Kidney capillary endothelial cell (primary cell): ENCODE results near the gene TKT.
"Not testable (repeated sequence)": the region's sequence is repeated elsewhere in the genome, so short reads cannot be mapped to it uniquely, and the experiment has no call there.

Experiments
- DNase-seq: peaks from one replicate; pipeline ENCODE4 v3.0.0-alpha.2; 2018; ENCODE audit warnings: low spot score

TKT gene

GRCh38 chr3:53259427-53260259, 3.8 kb upstream of the TKT start:
- DNase-seq, result no peak

GRCh38 chr3:53258600-53259426, 3.0 kb upstream of the TKT start:
- DNase-seq, result no peak

- DNase-seq, result no peak
Measured at GRCh38 chr3:53257465-53257864, 1.6 kb upstream of the TKT start.

GRCh38 chr3:53256704-53257055, 858 bp upstream of the TKT start:
- no peak for DNase-seq

- DNase-seq, result no peak
Measured at GRCh38 chr3:53255423-53255774, 423 bp downstream of the TKT start.

GRCh38 chr3:53254509-53255422, 1.1 kb downstream of the TKT start:
- DNase-seq, result peak; percentile 53

GRCh38 chr3:53253707-53254508, 1.9 kb downstream of the TKT start:
- no peak for DNase-seq

- not testable (repeated sequence) for DNase-seq
Measured at GRCh38 chr3:53252947-53253322, 2.9 kb downstream of the TKT start.

- DNase-seq, result no peak
Measured at GRCh38 chr3:53252096-53252946, 3.5 kb downstream of the TKT start.

GRCh38 chr3:53250881-53251605, 4.8 kb downstream of the TKT start:
- no peak for DNase-seq

GRCh38 chr3:53250453-53250852, 5.4 kb downstream of the TKT start:
- DNase-seq, result no peak

- no peak for DNase-seq
Measured at GRCh38 chr3:53248161-53248560, 7.7 kb downstream of the TKT start.

- DNase-seq, result no peak
Measured at GRCh38 chr3:53247619-53248018, 8.2 kb downstream of the TKT start.

GRCh38 chr3:53244271-53244670, 11.6 kb downstream of the TKT start:
- DNase-seq, result no peak

GRCh38 chr3:53243785-53244184, 12.0 kb downstream of the TKT start:
- no peak for DNase-seq

- DNase-seq, result peak; percentile 13
Measured at GRCh38 chr3:53243165-53243564, 12.7 kb downstream of the TKT start.

GRCh38 chr3:53242642-53243041, 13.2 kb downstream of the TKT start:
- DNase-seq, result no peak

- no peak for DNase-seq
Measured at GRCh38 chr3:53242155-53242554, 13.7 kb downstream of the TKT start.

GRCh38 chr3:53240989-53241972, 14.5 kb downstream of the TKT start:
- DNase-seq, result no peak
